OCI-LY7 (cell line): ENCODE measurements around the gene PKLR. TPM values are rescaled to one million over a fixed set of nuclear protein-coding genes. Genes with fewer than 3 reads are reported as not detected.

Source experiments
- BruUV-seq: library from RNA; stranded (reverse); fragments of 400-500 nt; replicated peaks from 2 replicates; lab custom pipeline; 2021; lab: Mats Ljungman, UMichigan
- CTCF ChIA-PET: fragments of 300-600 bp; sonication (Branson Sonifier 250); formaldehyde crosslinking; loops from one replicate; lab custom pipeline; 2022; ENCODE audit warnings: antibody characterized with exemption; ENCODE audit not compliant: unreplicated experiment; lab: Charles Lee
- POLR2A ChIA-PET: fragments of 300-600 bp; sonication (Branson Sonifier 250); formaldehyde crosslinking; loops from one replicate; lab custom pipeline; 2022; ENCODE audit warnings: antibody characterized with exemption; lab: Charles Lee
- DNase-seq: peaks from one replicate; pipeline ENCODE4 v3.0.0-alpha.2; 2015; ENCODE audit warnings: low spot score
- H2AFZ ChIP-seq: fragments of 200-600 bp; sonication (generic), shearing (Covaris generic); 2 replicates; pipeline ENCODE4 v1.6.1; 2014; ENCODE audit warnings: mild to moderate bottlenecking, antibody characterized with exemption, low read length, moderate library complexity
- H3K27ac ChIP-seq: fragments of 200-600 bp; sonication (generic); 2 replicates; pipeline ENCODE4 v1.5.1; 2014; ENCODE audit warnings: mixed run types, low read depth, mild to moderate bottlenecking, moderate library complexity, low read length, inconsistent platforms; ENCODE audit not compliant: poor library complexity, severe bottlenecking
- H3K36me3 ChIP-seq: fragments of 200-600 bp; sonication (generic); 2 replicates; pipeline ENCODE4 v1.6.1; 2014; ENCODE audit warnings: mild to moderate bottlenecking, antibody characterized with exemption, low read length, moderate library complexity, mixed read lengths; ENCODE audit not compliant: insufficient read depth
- H3K4me1 ChIP-seq: fragments of 200-600 bp; sonication (generic); 2 replicates; pipeline ENCODE4 v1.5.1; 2014; ENCODE audit warnings: mild to moderate bottlenecking, low read length; ENCODE audit not compliant: insufficient read depth, poor library complexity, severe bottlenecking
- H3K4me2 ChIP-seq: fragments of 200-600 bp; sonication (generic); 2 replicates; pipeline ENCODE4 v1.6.1; 2014; ENCODE audit warnings: mild to moderate bottlenecking, low read length
- H3K4me3 ChIP-seq: fragments of 200-600 bp; sonication (generic); 2 replicates; pipeline ENCODE4 v1.5.1; 2014; ENCODE audit warnings: mild to moderate bottlenecking, low read depth, low read length; ENCODE audit not compliant: poor library complexity, severe bottlenecking
- H3K79me2 ChIP-seq: fragments of 200-600 bp; sonication (generic); 2 replicates; pipeline ENCODE4 v1.6.1; 2016; ENCODE audit warnings: low read depth, mild to moderate bottlenecking, low read length, moderate library complexity, mixed read lengths; ENCODE audit not compliant: insufficient read depth
- H3K9me2 ChIP-seq: fragments of 200-600 bp; sonication (generic); 2 replicates; pipeline ENCODE4 v1.6.1; 2016; ENCODE audit warnings: mild to moderate bottlenecking, low read length, mixed read lengths; ENCODE audit not compliant: insufficient read depth
- H3K9me3 ChIP-seq: fragments of 200-600 bp; sonication (generic); 2 replicates; pipeline ENCODE4 v1.6.1; 2014; ENCODE audit warnings: mild to moderate bottlenecking, mixed run types, low read length, mixed read lengths
- H4K20me1 ChIP-seq: fragments of 200-600 bp; sonication (generic); 2 replicates; pipeline ENCODE4 v1.6.1; 2014; ENCODE audit warnings: mild to moderate bottlenecking, antibody characterized with exemption, low read length, moderate library complexity, mixed read lengths; ENCODE audit not compliant: insufficient read depth
- EZH2phosphoT487 ChIP-seq: fragments of 200-600 bp; sonication (generic); IDR thresholded peaks from 2 replicates; pipeline ENCODE4 v1.6.1; 2018; ENCODE audit warnings: low read depth, borderline replicate concordance, mild to moderate bottlenecking, mixed run types, antibody characterized with exemption, low read length, moderate library complexity, mixed read lengths
- intact Hi-C: fragments of 100-400 bp; cut with micrococcal nuclease; formaldehyde crosslinking; loops from one replicate; pipeline ENCODE4 v1.10.0; 2022; ENCODE audit not compliant: unreplicated experiment
- total RNA-seq, 2 experiments: library from RNA; depleted of rRNA in 1 of 2; stranded (reverse); fragments of >200 nt in 1 of 2; shearing (Covaris generic) in 1 of 2; gene quantifications; 2 replicates each; pipeline ENCODE4 v1.2.3, GENCODE V29; 2014 to 2022
- TF ChIP-seq, protein P1 (sequence below): fragments of 200-600 bp; sonication (generic); conservative IDR thresholded peaks from 2 replicates; pipeline ENCODE4 v1.5.1; 2014; ENCODE audit warnings: mild to moderate bottlenecking, antibody characterized with exemption, low read length, moderate library complexity, mixed read lengths

Gene PKLR
- total RNA-seq, 2 experiments from 2014 or later: 0.19 to 0.51 TPM

- CTCF ChIA-PET: no interaction called here
- no peak for DNase-seq
- Histone ChIP-seq H3K4me2 (no peak overlapping the region), H3K4me3 (no peak overlapping the region), H3K9me3 (no peaks in the 10 kb centered on the region), H3K9me2 (no peaks in the 10 kb centered on the region), H3K27ac (no peak overlapping the region), H3K79me2 (peaks cover 23% of the 10 kb centered on the region), H2AFZ (no peak overlapping the region), H4K20me1 (no peaks in the 10 kb centered on the region), H3K36me3 (peaks cover 14% of the 10 kb centered on the region), H3K4me1 (peaks cover 26% of the 10 kb centered on the region)
- no TSS peak for BruUV-seq
- POLR2A ChIA-PET: interaction anchor here (0.7 kb wide), 1 partner anchor 8 kb away, joined by 3 read pairs; no protein-coding TSS in a partner anchor
- TF ChIP-seq EZH2phosphoT487: no peak
- TF ChIP-seq, protein P1, sequence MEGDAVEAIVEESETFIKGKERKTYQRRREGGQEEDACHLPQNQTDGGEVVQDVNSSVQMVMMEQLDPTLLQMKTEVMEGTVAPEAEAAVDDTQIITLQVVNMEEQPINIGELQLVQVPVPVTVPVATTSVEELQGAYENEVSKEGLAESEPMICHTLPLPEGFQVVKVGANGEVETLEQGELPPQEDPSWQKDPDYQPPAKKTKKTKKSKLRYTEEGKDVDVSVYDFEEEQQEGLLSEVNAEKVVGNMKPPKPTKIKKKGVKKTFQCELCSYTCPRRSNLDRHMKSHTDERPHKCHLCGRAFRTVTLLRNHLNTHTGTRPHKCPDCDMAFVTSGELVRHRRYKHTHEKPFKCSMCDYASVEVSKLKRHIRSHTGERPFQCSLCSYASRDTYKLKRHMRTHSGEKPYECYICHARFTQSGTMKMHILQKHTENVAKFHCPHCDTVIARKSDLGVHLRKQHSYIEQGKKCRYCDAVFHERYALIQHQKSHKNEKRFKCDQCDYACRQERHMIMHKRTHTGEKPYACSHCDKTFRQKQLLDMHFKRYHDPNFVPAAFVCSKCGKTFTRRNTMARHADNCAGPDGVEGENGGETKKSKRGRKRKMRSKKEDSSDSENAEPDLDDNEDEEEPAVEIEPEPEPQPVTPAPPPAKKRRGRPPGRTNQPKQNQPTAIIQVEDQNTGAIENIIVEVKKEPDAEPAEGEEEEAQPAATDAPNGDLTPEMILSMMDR: no peak
- intact Hi-C loops: loop anchor here (5.0 kb wide), 1 partner anchor 99 kb away; the partner anchor contains the start of genes MTX1 and THBS3
Measured at GRCh38 chr1:155305881-155306391, 4.7 kb upstream of the PKLR start.

GRCh38 chr1:155304558-155305063 lies 3.4 kb upstream of the PKLR start:
- intact Hi-C loops: loop anchor here (5.0 kb wide), 1 partner anchor 97 kb away; the partner anchor contains the start of genes MTX1 and THBS3
- no TSS peak for BruUV-seq
- peaks cover 15% of the 10 kb centered on the region for H3K4me1 ChIP-seq
- no peaks in the 10 kb centered on the region for H3K9me3 ChIP-seq
- H3K9me2 ChIP-seq: no peaks in the 10 kb centered on the region
- H3K27ac ChIP-seq: no peak overlapping the region
- peak overlapping the region; percentile 45; the same call in 1 of the 2 replicates for H2AFZ ChIP-seq
- CTCF ChIA-PET: no interaction called here
- TF ChIP-seq, protein P1: no peak
- TF ChIP-seq EZH2phosphoT487: no peak
- H3K36me3 ChIP-seq: peaks cover under 1% of the 10 kb centered on the region; the same call in 1 of the 2 replicates
- H3K79me2 ChIP-seq: peaks cover 9% of the 10 kb centered on the region
- DNase-seq: no peak
- H3K4me2 ChIP-seq: no peak overlapping the region
- no peak overlapping the region for H3K4me3 ChIP-seq
- no peaks in the 10 kb centered on the region for H4K20me1 ChIP-seq
- POLR2A ChIA-PET: no interaction called here
